HepG2 (cell line): ENCODE data around the gene NEK5. TPM values are rescaled to one million over a fixed set of nuclear protein-coding genes. Genes with fewer than 3 reads are reported as not detected.

Experiments
- ARID2 ChIP-seq: sonication (generic); formaldehyde crosslinking; IDR thresholded peaks from 2 replicates; pipeline ENCODE4 v1.8.1; 2022; ENCODE audit warnings: mild to moderate bottlenecking, missing genetic modification reagents, borderline replicate concordance
- BCLAF1 ChIP-seq: fragments of 450-650 bp; IDR thresholded peaks from 2 replicates; pipeline ENCODE4 v1.6.1; 2017; ENCODE audit warnings: mild to moderate bottlenecking
- GTF3A ChIP-seq: sonication (generic); formaldehyde crosslinking; conservative IDR thresholded peaks from 2 replicates; pipeline ENCODE4 v1.4.0; 2020; ENCODE audit warnings: mild to moderate bottlenecking, missing genetic modification reagents
- JUNB ChIP-seq: sonication (generic); formaldehyde crosslinking; IDR thresholded peaks from 2 replicates; pipeline ENCODE4 v1.8.0; 2022; ENCODE audit warnings: missing genetic modification reagents, mild to moderate bottlenecking, borderline replicate concordance
- LBX2 ChIP-seq: sonication (generic); formaldehyde crosslinking; IDR thresholded peaks from 2 replicates; pipeline ENCODE4 v1.5.0; 2020; ENCODE audit warnings: missing genetic modification reagents, mild to moderate bottlenecking, borderline replicate concordance
- MAX ChIP-seq: IDR thresholded peaks from 2 replicates; pipeline ENCODE4 v1.6.1; 2012; ENCODE audit warnings: inconsistent platforms
- NR1H2 ChIP-seq: sonication (generic); formaldehyde crosslinking; IDR thresholded peaks from 2 replicates; pipeline ENCODE4 v1.8.1; 2022; ENCODE audit warnings: low read depth, missing genetic modification reagents, borderline replicate concordance
- NR2F6 ChIP-seq, 2 experiments: IDR thresholded peaks; 2 replicates each; pipeline ENCODE4 v1.6.1; 2016; ENCODE audit warnings: antibody characterized with exemption in 1 of 2, mild to moderate bottlenecking in 1 of 2
- SIN3B ChIP-seq: fragments of 150-350 bp; IDR thresholded peaks from 2 replicates; pipeline ENCODE4 v1.6.1; 2014; ENCODE audit warnings: low read length
- SNAPC5 ChIP-seq: sonication (generic); formaldehyde crosslinking; IDR thresholded peaks from 2 replicates; pipeline ENCODE4 v1.8.1; 2023; ENCODE audit warnings: mild to moderate bottlenecking, missing genetic modification reagents, borderline replicate concordance
- THAP9 ChIP-seq: sonication (generic); formaldehyde crosslinking; IDR thresholded peaks from 2 replicates; pipeline ENCODE4; 2020; ENCODE audit warnings: missing genetic modification reagents, mild to moderate bottlenecking, borderline replicate concordance
- TRAFD1 ChIP-seq: sonication (generic); formaldehyde crosslinking; IDR thresholded peaks from 2 replicates; pipeline ENCODE4 v1.5.1; 2020; ENCODE audit warnings: missing genetic modification reagents, mild to moderate bottlenecking, borderline replicate concordance
- U2AF1 ChIP-seq: fragments of 200-400 bp; formaldehyde crosslinking; optimal IDR thresholded peaks from 2 replicates; pipeline ENCODE3; 2017; ENCODE audit warnings: mild to moderate bottlenecking, low read depth, low read length
- ZBTB42 ChIP-seq: sonication (generic); formaldehyde crosslinking; IDR thresholded peaks from 2 replicates; pipeline ENCODE4 v1.5.0; 2020; ENCODE audit warnings: mild to moderate bottlenecking, missing genetic modification reagents
- ZNF296 ChIP-seq: sonication (generic); formaldehyde crosslinking; conservative IDR thresholded peaks from 2 replicates; pipeline ENCODE4 v1.5.0; 2020; ENCODE audit warnings: mild to moderate bottlenecking, missing genetic modification reagents
- ZNF333 ChIP-seq: sonication (generic); formaldehyde crosslinking; IDR thresholded peaks from 2 replicates; pipeline ENCODE4 v1.4.0; 2020; ENCODE audit warnings: mild to moderate bottlenecking, missing genetic modification reagents, borderline replicate concordance
- ZNF383 ChIP-seq: sonication (generic); formaldehyde crosslinking; IDR thresholded peaks from 2 replicates; pipeline ENCODE4 v1.4.0; 2020; ENCODE audit warnings: missing genetic modification reagents, mild to moderate bottlenecking, borderline replicate concordance
- ZNF563 ChIP-seq: sonication (generic); formaldehyde crosslinking; IDR thresholded peaks from 2 replicates; pipeline ENCODE4 v1.8.0; 2022; ENCODE audit warnings: mild to moderate bottlenecking, moderate library complexity, missing genetic modification reagents
- ZNF589 ChIP-seq: sonication (generic); formaldehyde crosslinking; conservative IDR thresholded peaks from 2 replicates; pipeline ENCODE4 v1.8.0; 2022; ENCODE audit warnings: mild to moderate bottlenecking, moderate library complexity, missing genetic modification reagents
- ZNF766 ChIP-seq: sonication (generic); formaldehyde crosslinking; IDR thresholded peaks from 2 replicates; pipeline ENCODE4 v1.5.0; 2020; ENCODE audit warnings: missing genetic modification reagents, borderline replicate concordance
- ZNF792 ChIP-seq: IDR thresholded peaks from 2 replicates; pipeline ENCODE4 v1.6.1; 2016
- polyA plus RNA-seq, 8 experiments: library from polyadenylated mRNA; depleted of rRNA in 3 of 8; stranded (reverse) in 7 of 8; unstranded in 1 of 8; fragments of >200 nt; fragmentation: Illumina TruSeq in 4 of 8; extraction: Trizol in 4 of 8; gene quantifications; 2 replicates each; pipeline versions ENCODE4 v1.2.1 to v1.2.3, GENCODE V29; 2011 to 2016; ENCODE audit warnings: low read depth in 4 of 8, missing spikeins in 1 of 8, mixed read lengths in 1 of 8; ENCODE audit not compliant: insufficient read depth in 1 of 8
- total RNA-seq, 5 experiments: library from RNA; depleted of rRNA; stranded (reverse); fragments of >200 nt; fragmentation: Illumina TruSeq; extraction: Trizol; gene quantifications; 2 replicates each; pipeline ENCODE4 v1.2.3, GENCODE V29; 2016; ENCODE audit warnings: low read depth in 1 of 5

The NEK5 gene
- total and polyA plus RNA-seq, 2 of the 13 experiments (the other 11 are each of a cell fraction or from before 2014, with no cell fraction given), result 0.12 to 0.22 TPM

GRCh38 chr13:52025475-52026245 lies 103.2 kb downstream of the NEK5 start (continued):
- no peak for TF ChIP-seq ZBTB42 (CRISPR knock-in tag)
- no peak for TF ChIP-seq ZNF296
- 0 out of 2 replicates have a peak, but pooled peaks have one; percentile 47 for TF ChIP-seq ZNF589 (CRISPR knock-in tag)
- TF ChIP-seq JUNB (CRISPR knock-in tag), result peak; percentile 68; the same call in 1 of the 2 replicates
- no peak for TF ChIP-seq ZNF383
- peak; percentile 63; the same call in 1 of the 2 replicates for TF ChIP-seq ARID2 (CRISPR knock-in tag)
- TF ChIP-seq NR1H2 (CRISPR knock-in tag), result no peak
- no peak for TF ChIP-seq BCLAF1
- no peak for TF ChIP-seq U2AF1
- peak; percentile 44; the same call in 1 of the 2 replicates for TF ChIP-seq LBX2 (CRISPR knock-in tag)
- TF ChIP-seq SNAPC5 (CRISPR knock-in tag), result 0 out of 2 replicates have a peak, but pooled peaks have one; percentile 27
- TF ChIP-seq GTF3A, result no peak
- peak; percentile 63 for TF ChIP-seq MAX
- TF ChIP-seq THAP9 (CRISPR knock-in tag), result no peak
- TF ChIP-seq ZNF563, result no peak
- TF ChIP-seq ZNF766 (CRISPR knock-in tag), result no peak
- TF ChIP-seq ZNF333 (CRISPR knock-in tag), result no peak
- no peak for TF ChIP-seq SIN3B
- peak; percentile 99 for TF ChIP-seq ZNF792
- peak; percentile 97 for TF ChIP-seq NR2F6 (IDR thresholded peaks at IDR 0.05)
- peak; percentile 87 for TF ChIP-seq NR2F6 (CRISPR knock-in tag; IDR thresholded peaks at IDR 0.05)
- TF ChIP-seq TRAFD1 (CRISPR knock-in tag), result no peak; the same call in 1 of the 2 replicates
